Measurements from ENCODE around the gene NIPBL. TPM values are rescaled to one million over a fixed set of nuclear protein-coding genes. Genes with fewer than 3 reads are reported as not detected.

NIPBL gene
- total RNA-seq, 1 donor from 2014 or later: 61.5 TPM

- Mint-ChIP-seq H3K4me3 (ENCODE audit: unreplicated experiment) (no peak overlapping the region), H3K27me3 (ENCODE audit: unreplicated experiment) (no peaks in the 10 kb centered on the region), H3K27ac (ENCODE audit: unreplicated experiment) (no peak overlapping the region), H3K9me3 (ENCODE audit: unreplicated experiment) (no peaks in the 10 kb centered on the region), H3K4me1 (ENCODE audit: unreplicated experiment) (no peaks in the 10 kb centered on the region), H3K36me3 (ENCODE audit: low read depth, unreplicated experiment) (peaks cover 7% of the 10 kb centered on the region)
- TF ChIP-seq CTCF (IDR thresholded peaks at IDR 0.05; ENCODE audit: unreplicated experiment): no peak
- DNase-seq (ENCODE audit: low spot score): no peak
These were observed 163.3 kb downstream of the NIPBL start for GRCh38 chr5:37039824-37040223.

- no peak for TF ChIP-seq CTCF (IDR thresholded peaks at IDR 0.05; ENCODE audit: unreplicated experiment)
- H3K4me1 Mint-ChIP-seq (ENCODE audit: unreplicated experiment): no peaks in the 10 kb centered on the region
- no peak for DNase-seq (ENCODE audit: low spot score)
- no peak overlapping the region for H3K4me3 Mint-ChIP-seq (ENCODE audit: unreplicated experiment)
- no peaks in the 10 kb centered on the region for H3K27me3 Mint-ChIP-seq (ENCODE audit: unreplicated experiment)
- no peak overlapping the region for H3K27ac Mint-ChIP-seq (ENCODE audit: unreplicated experiment)
- no peaks in the 10 kb centered on the region for H3K9me3 Mint-ChIP-seq (ENCODE audit: unreplicated experiment)
- H3K36me3 Mint-ChIP-seq (ENCODE audit: low read depth, unreplicated experiment): peaks cover 10% of the 10 kb centered on the region
These were observed 167.1 kb downstream of the NIPBL start for GRCh38 chr5:37043693-37044092.

GRCh38 chr5:37044120-37044519 lies 167.6 kb downstream of the NIPBL start:
- Mint-ChIP-seq H3K27ac (ENCODE audit: unreplicated experiment) (no peak overlapping the region), H3K27me3 (ENCODE audit: unreplicated experiment) (no peaks in the 10 kb centered on the region), H3K4me1 (ENCODE audit: unreplicated experiment) (no peaks in the 10 kb centered on the region), H3K4me3 (ENCODE audit: unreplicated experiment) (no peak overlapping the region), H3K36me3 (ENCODE audit: low read depth, unreplicated experiment) (peaks cover 15% of the 10 kb centered on the region), H3K9me3 (ENCODE audit: unreplicated experiment) (no peaks in the 10 kb centered on the region)
- no peak for TF ChIP-seq CTCF (IDR thresholded peaks at IDR 0.05; ENCODE audit: unreplicated experiment)
- no peak for DNase-seq (ENCODE audit: low spot score)

- TF ChIP-seq CTCF (IDR thresholded peaks at IDR 0.05; ENCODE audit: unreplicated experiment): no peak
- H3K4me3 Mint-ChIP-seq (ENCODE audit: unreplicated experiment): no peak overlapping the region
- H3K27ac Mint-ChIP-seq (ENCODE audit: unreplicated experiment): no peak overlapping the region
- peaks cover 22% of the 10 kb centered on the region for H3K36me3 Mint-ChIP-seq (ENCODE audit: low read depth, unreplicated experiment)
- no peaks in the 10 kb centered on the region for H3K4me1 Mint-ChIP-seq (ENCODE audit: unreplicated experiment)
- DNase-seq (ENCODE audit: low spot score): no peak
- H3K27me3 Mint-ChIP-seq (ENCODE audit: unreplicated experiment): no peaks in the 10 kb centered on the region
- no peaks in the 10 kb centered on the region for H3K9me3 Mint-ChIP-seq (ENCODE audit: unreplicated experiment)
These were observed 169.1 kb downstream of the NIPBL start for GRCh38 chr5:37045703-37046102.

- peaks cover 25% of the 10 kb centered on the region for H3K36me3 Mint-ChIP-seq (ENCODE audit: low read depth, unreplicated experiment)
- no peak for TF ChIP-seq CTCF (IDR thresholded peaks at IDR 0.05; ENCODE audit: unreplicated experiment)
- no peaks in the 10 kb centered on the region for H3K9me3 Mint-ChIP-seq (ENCODE audit: unreplicated experiment)
- no peak for DNase-seq (ENCODE audit: low spot score)
- H3K4me1 Mint-ChIP-seq (ENCODE audit: unreplicated experiment): no peaks in the 10 kb centered on the region
- H3K27ac Mint-ChIP-seq (ENCODE audit: unreplicated experiment): no peak overlapping the region
- no peak overlapping the region for H3K4me3 Mint-ChIP-seq (ENCODE audit: unreplicated experiment)
- H3K27me3 Mint-ChIP-seq (ENCODE audit: unreplicated experiment): no peaks in the 10 kb centered on the region
These were observed 171.4 kb downstream of the NIPBL start for GRCh38 chr5:37047947-37048346.
